Right cardiac atrium (tissue), 5 donors: Measurements from ENCODE around the gene ANKRD18A. TPM values are rescaled to one million over a fixed set of nuclear protein-coding genes. Genes with fewer than 3 reads are reported as not detected.
"Not testable (repeated sequence)": the region's sequence is repeated elsewhere in the genome, so short reads cannot be mapped to it uniquely, and the experiment has no call there.

ENCODE experiments used
- ATAC-seq, 2 donors: fragments of 200-7000 bp; cut with Tn5 transposase; one replicate each; pipeline versions ENCODE4 v1.8.0 to v1.9.1; 2020; ENCODE audit warnings: moderate library complexity in 2 of 2, mild to moderate bottlenecking in 1 of 2
- DNase-seq, 3 donors: peaks; one replicate each; pipeline ENCODE4 v3.0.0-alpha.2; 2020
- H3K27ac ChIP-seq: one replicate; pipeline ENCODE4 v1.5.1; 2013; ENCODE audit warnings: mild to moderate bottlenecking, low read length, control low read depth, moderate library complexity
- H3K27me3 ChIP-seq: one replicate; pipeline ENCODE4 v1.6.1; 2013; ENCODE audit not compliant: control insufficient read depth, insufficient read depth
- H3K4me1 ChIP-seq: one replicate; pipeline ENCODE4 v1.6.1; 2013; ENCODE audit warnings: low read length; ENCODE audit not compliant: control insufficient read depth, insufficient read depth
- H3K4me3 ChIP-seq: one replicate; pipeline ENCODE4 v1.5.1; 2013; ENCODE audit warnings: low read length, control low read depth
- H3K9me3 ChIP-seq: one replicate; pipeline ENCODE4 v1.6.1; 2013; ENCODE audit warnings: low read length; ENCODE audit not compliant: control insufficient read depth
- WGBS: extraction: QIAGEN DNeasy Blood & Tissue Kit; methylation state at CpG from one replicate; pipeline ENCODE4 v1.1.7; 2013; 5-methylcytosine and 5-hydroxymethylcytosine counted together
- intact Hi-C, 4 donors: fragments of 100-400 bp; cut with DNase I; formaldehyde crosslinking; loops; one replicate each; pipeline versions ENCODE4 v1.11.0 to v1.14.0; 2022 to 2023
- polyA plus RNA-seq: library from polyadenylated mRNA; stranded (reverse); fragments of 200-250 nt; gene quantifications from one replicate; pipeline ENCODE4 v1.2.3, GENCODE V29; 2013
- total RNA-seq, 4 donors: library from RNA; stranded (reverse); fragmentation: NEBNext Ultra II Directional; extraction: Animal tissue kit (Norgen Biotek cat#: 25700); gene quantifications; one replicate each; pipeline ENCODE4 v1.2.1, GENCODE V29; 2021
- donor health status: healthy with polysubstance abuse.
- donor health status: DM: no; HTN: yes; CAD: no.
- donor health status: DM: no; HTN: no; CAD: no.
- donor health status: DM: no; HTN: yes; CAD: no; lungs with severe emphysema.
- donor health status: DM: yes; HTN: yes; CAD: no.

Gene ANKRD18A
- total and polyA plus RNA-seq, 5 donors, result 2.1 to 12.3 (median 6.5) TPM

GRCh38 chr9:38626006-38626405 lies 5.6 kb upstream of the ANKRD18A start:
- no peak for DNase-seq
- Histone ChIP-seq H3K27ac (no peak overlapping the region), H3K4me1 (no peaks in the 10 kb centered on the region), H3K9me3 (no peaks in the 10 kb centered on the region), H3K4me3 (no peak overlapping the region), H3K27me3 (no peaks in the 10 kb centered on the region)
- intact Hi-C loops, result no loop called here
- 82% methylated on average over 2 of the region's 2 CpGs for WGBS
- no peak for ATAC-seq

GRCh38 chr9:38622951-38623350 lies 2.6 kb upstream of the ANKRD18A start:
- no peaks in the 10 kb centered on the region for H3K9me3 ChIP-seq
- WGBS, result 64% methylated on average over 2 of the region's 2 CpGs
- no peak for ATAC-seq
- no peaks in the 10 kb centered on the region for H3K4me1 ChIP-seq
- no peak overlapping the region for H3K4me3 ChIP-seq
- no peak for DNase-seq
- intact Hi-C loops, result no loop called here
- no peak overlapping the region for H3K27ac ChIP-seq
- no peaks in the 10 kb centered on the region for H3K27me3 ChIP-seq

- Histone ChIP-seq H3K4me1 (no peaks in the 10 kb centered on the region), H3K9me3 (no peaks in the 10 kb centered on the region), H3K27me3 (no peaks in the 10 kb centered on the region), H3K27ac (no peak overlapping the region), H3K4me3 (peak overlapping the region; percentile 54)
- peak; percentile 17 to 59 (median 47) for DNase-seq
- intact Hi-C loops, result no loop called here
- WGBS, result 1% methylated on average over 30 of the region's 30 CpGs
- peak; percentile 39 to 49 for ATAC-seq
Measured at GRCh38 chr9:38622288-38622674, 1.9 kb upstream of the ANKRD18A start.

GRCh38 chr9:38621434-38622287 lies 1.3 kb upstream of the ANKRD18A start:
- 1% methylated on average over 67 of the region's 67 CpGs for WGBS
- intact Hi-C loops, result no loop called here
- Histone ChIP-seq H3K27ac (no peak overlapping the region), H3K4me3 (peak overlapping the region; percentile 54), H3K9me3 (no peaks in the 10 kb centered on the region), H3K4me1 (no peaks in the 10 kb centered on the region), H3K27me3 (no peaks in the 10 kb centered on the region)
- peak; percentile 14 to 69 (median 57) for DNase-seq
- ATAC-seq, result peak; percentile 45 to 57

GRCh38 chr9:38619556-38620447 lies 594 bp downstream of the ANKRD18A start:
- no peaks in the 10 kb centered on the region for H3K27me3 ChIP-seq
- peak; percentile 24 to 25 for ATAC-seq
- intact Hi-C loops, result no loop called here
- WGBS, result 2% methylated on average over 58 of the region's 58 CpGs
- H3K4me1 ChIP-seq, result no peaks in the 10 kb centered on the region
- no peaks in the 10 kb centered on the region for H3K9me3 ChIP-seq
- DNase-seq, result peak in 2 of 3 donors; percentile 15 to 50
- H3K27ac ChIP-seq, result no peak overlapping the region
- H3K4me3 ChIP-seq, result peak overlapping the region; percentile 54

- H3K4me3 ChIP-seq, DNase-seq, H3K27ac ChIP-seq, H3K9me3 ChIP-seq, intact Hi-C loops, ATAC-seq, H3K4me1 ChIP-seq, H3K27me3 ChIP-seq: not testable (repeated sequence)
- 13% methylated on average over 2 of the region's 2 CpGs for WGBS
Measured at GRCh38 chr9:38598029-38598745, 22.2 kb downstream of the ANKRD18A start.

GRCh38 chr9:38595117-38595516 lies 25.3 kb downstream of the ANKRD18A start:
- intact Hi-C loops, H3K9me3 ChIP-seq, DNase-seq, H3K27ac ChIP-seq, ATAC-seq, H3K4me1 ChIP-seq, H3K27me3 ChIP-seq, H3K4me3 ChIP-seq: not testable (repeated sequence)
- 82% methylated on average over 3 of the region's 3 CpGs for WGBS

GRCh38 chr9:38591346-38592063 lies 28.9 kb downstream of the ANKRD18A start:
- intact Hi-C loops, H3K4me1 ChIP-seq, H3K9me3 ChIP-seq, H3K27me3 ChIP-seq, H3K4me3 ChIP-seq, H3K27ac ChIP-seq: not testable (repeated sequence)
- ATAC-seq, result peak; percentile 67 to 84
- peak; percentile 26 to 61 (median 51) for DNase-seq
- 44% methylated on average over 9 of the region's 9 CpGs for WGBS

- ATAC-seq, intact Hi-C loops, H3K9me3 ChIP-seq, H3K27ac ChIP-seq, DNase-seq, H3K4me3 ChIP-seq, H3K4me1 ChIP-seq, H3K27me3 ChIP-seq: not testable (repeated sequence)
- WGBS, result 28% methylated on average over 3 of the region's 3 CpGs
Measured at GRCh38 chr9:38583765-38584164, 36.6 kb downstream of the ANKRD18A start.

GRCh38 chr9:38580112-38580511 lies 40.3 kb downstream of the ANKRD18A start:
- intact Hi-C loops, DNase-seq, ATAC-seq, H3K9me3 ChIP-seq, H3K27ac ChIP-seq, H3K27me3 ChIP-seq, H3K4me1 ChIP-seq, H3K4me3 ChIP-seq: not testable (repeated sequence)
- 83% methylated on average over 3 of the region's 3 CpGs for WGBS
